GM10248 (cell line): ENCODE measurements around the gene DOCK10.

Experiments
- CTCF ChIA-PET: fragments of 300-600 bp; sonication (Branson Sonifier 250); formaldehyde crosslinking; extraction: SDS; loops from one replicate; lab custom pipeline; 2021; ENCODE audit warnings: antibody characterized with exemption; lab: Yijun Ruan, JAX
- POLR2A ChIA-PET: fragments of 350-650 bp; sonication (Branson Sonifier 250); formaldehyde crosslinking; extraction: SDS; loops from one replicate; lab custom pipeline; 2020; ENCODE audit warnings: antibody characterized with exemption; lab: Yijun Ruan, JAX
- DNase-seq: peaks from one replicate; pipeline ENCODE4 v3.0.0; 2012; ENCODE audit errors: extremely low spot score
- TF ChIP-seq, protein P1 (sequence below): IDR thresholded peaks from 2 replicates; pipeline ENCODE4 v1.5.1; 2012; ENCODE audit warnings: mild to moderate bottlenecking, low read depth; ENCODE audit errors: extremely low read depth, missing control alignments, control extremely low read depth

Gene DOCK10

GRCh38 chr2:225020168-225020849, 22.0 kb downstream of the DOCK10 start:
- TF ChIP-seq, protein P1, sequence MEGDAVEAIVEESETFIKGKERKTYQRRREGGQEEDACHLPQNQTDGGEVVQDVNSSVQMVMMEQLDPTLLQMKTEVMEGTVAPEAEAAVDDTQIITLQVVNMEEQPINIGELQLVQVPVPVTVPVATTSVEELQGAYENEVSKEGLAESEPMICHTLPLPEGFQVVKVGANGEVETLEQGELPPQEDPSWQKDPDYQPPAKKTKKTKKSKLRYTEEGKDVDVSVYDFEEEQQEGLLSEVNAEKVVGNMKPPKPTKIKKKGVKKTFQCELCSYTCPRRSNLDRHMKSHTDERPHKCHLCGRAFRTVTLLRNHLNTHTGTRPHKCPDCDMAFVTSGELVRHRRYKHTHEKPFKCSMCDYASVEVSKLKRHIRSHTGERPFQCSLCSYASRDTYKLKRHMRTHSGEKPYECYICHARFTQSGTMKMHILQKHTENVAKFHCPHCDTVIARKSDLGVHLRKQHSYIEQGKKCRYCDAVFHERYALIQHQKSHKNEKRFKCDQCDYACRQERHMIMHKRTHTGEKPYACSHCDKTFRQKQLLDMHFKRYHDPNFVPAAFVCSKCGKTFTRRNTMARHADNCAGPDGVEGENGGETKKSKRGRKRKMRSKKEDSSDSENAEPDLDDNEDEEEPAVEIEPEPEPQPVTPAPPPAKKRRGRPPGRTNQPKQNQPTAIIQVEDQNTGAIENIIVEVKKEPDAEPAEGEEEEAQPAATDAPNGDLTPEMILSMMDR: no peak
- no peak for DNase-seq
- ChIA-PET CTCF (interaction anchor here (0.8 to 2.8 kb wide), 6 partner anchors 10 to 94 kb away, joined by 3 to 19 read pairs (median 4); no protein-coding TSS in a partner anchor), POLR2A (no interaction called here)

GRCh38 chr2:225019105-225019504, 23.2 kb downstream of the DOCK10 start:
- POLR2A ChIA-PET: no interaction called here
- DNase-seq: no peak
- TF ChIP-seq, protein P1: no peak
- CTCF ChIA-PET: interaction anchor here (1.3 to 2.3 kb wide), 3 partner anchors 12 to 21 kb away, joined by 4 to 19 read pairs (median 5); no protein-coding TSS in a partner anchor

DNA sequence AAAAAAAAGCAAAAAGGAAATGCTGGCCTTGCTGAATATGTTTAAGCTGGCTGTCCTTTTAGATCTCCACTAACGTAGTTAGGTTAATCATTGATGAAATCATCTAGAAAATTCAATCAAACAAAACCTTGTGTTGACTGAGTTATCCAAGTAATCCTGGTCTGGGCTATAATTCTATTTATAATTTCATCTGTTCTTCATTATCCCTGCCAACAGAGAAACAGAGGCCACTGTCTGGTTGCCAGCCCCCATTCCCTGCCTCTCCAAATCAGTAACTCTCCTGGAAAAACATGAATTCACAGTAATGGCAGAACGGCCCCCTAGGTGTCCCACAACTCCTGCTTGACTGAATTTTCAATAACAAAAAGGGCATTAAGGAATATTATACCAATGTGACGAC, 24.6 kb downstream of the DOCK10 start:
- no peak for DNase-seq
- ChIA-PET CTCF (no interaction called here), POLR2A (interaction anchor here (0.7 kb wide), 1 partner anchor 535 kb away, joined by 7 read pairs; no protein-coding TSS in a partner anchor)
- TF ChIP-seq, protein P1: no peak

DNA sequence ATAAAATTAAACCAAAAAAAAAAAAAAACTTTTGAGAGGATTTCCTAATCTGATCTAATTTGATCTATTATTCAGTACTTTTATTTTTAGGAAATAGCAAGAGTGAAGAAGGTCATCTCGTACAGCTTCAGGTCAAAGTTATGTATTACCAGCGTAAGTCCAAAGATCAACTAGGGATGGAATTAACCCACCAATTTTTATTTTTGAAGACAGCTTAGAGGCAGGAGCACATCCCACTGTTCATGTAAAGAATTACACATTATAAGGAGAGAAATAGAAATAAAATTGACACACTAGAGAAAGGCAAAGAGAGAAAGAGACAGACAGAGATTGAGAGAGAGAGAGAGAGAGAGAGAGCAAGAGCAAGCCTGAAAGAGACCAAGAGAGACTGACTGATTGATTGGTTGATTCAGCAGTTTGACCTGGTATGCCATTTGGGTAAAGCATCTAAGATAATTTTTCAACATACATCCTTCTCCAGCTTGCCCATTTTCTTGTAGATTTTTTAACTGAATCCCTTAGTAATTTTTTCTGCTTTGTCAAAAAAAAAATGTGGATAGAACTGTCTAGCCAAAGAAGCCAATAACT, 25.1 kb downstream of the DOCK10 start:
- POLR2A ChIA-PET: interaction anchor here (0.7 kb wide), 1 partner anchor 535 kb away, joined by 7 read pairs; no protein-coding TSS in a partner anchor
- TF ChIP-seq, protein P1: no peak

DNA sequence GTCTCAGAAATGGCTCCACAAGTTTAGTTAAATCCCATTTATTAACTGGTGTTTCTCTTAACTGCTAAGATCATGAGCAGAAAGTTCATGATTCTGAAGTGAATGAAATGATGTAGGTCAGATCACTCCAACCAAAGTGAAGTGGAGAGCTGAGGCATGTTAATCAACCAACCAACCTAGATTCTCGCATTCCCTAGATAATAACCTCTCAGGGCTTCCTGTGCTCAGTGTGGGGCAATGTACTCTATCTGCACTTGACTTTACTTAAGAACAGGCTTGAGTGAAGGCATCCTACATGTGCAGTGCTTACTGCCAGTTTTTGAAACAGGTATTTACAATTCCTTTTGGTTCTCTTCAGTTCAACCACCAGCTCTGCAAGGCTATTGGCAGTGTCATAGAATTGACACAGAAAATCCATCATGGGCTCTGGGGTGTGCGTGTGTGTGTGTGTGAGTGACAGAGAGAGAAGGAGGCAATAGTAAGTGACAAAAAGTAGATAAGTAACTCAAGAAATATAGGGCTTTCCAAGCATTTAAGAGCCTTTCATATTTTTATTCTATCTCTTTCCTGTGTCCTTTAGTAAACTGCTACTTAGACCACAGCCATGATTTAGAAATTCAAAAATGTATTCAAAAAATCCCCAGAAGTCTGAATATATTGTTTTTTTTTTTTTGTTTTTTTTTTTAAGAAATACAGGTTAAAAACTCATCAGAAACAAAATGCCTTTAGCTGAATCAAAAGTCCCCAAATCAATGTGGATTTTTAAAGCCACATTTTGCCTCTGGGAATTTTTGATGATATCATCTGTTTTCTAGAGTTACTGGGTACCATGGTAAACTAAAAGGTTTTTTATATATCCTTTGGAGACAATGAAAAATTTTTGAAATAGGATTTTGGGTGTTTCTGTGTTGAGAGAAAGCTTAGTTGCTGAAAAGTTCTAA, 28.6 kb downstream of the DOCK10 start:
- DNase-seq: no peak
- ChIA-PET POLR2A (interaction anchor here (0.6 kb wide), 1 partner anchor 76 kb away, joined by 6 read pairs; no protein-coding TSS in a partner anchor), CTCF (interaction anchor here (1.3 to 5.1 kb wide), 4 partner anchors 11 to 44 kb away, joined by 3 to 60 read pairs (median 4); no protein-coding TSS in a partner anchor)
- TF ChIP-seq, protein P1: no peak

More for the DNA sequence above, 25.1 kb downstream of the DOCK10 start:
- DNase-seq: no peak
- CTCF ChIA-PET: no interaction called here
